Left colon (tissue), 2 donors: Measurements from ENCODE around the gene LSM14B. TPM values are rescaled to one million over a fixed set of nuclear protein-coding genes. Genes with fewer than 3 reads are reported as not detected.
A peak's percentile ranks its signal among the peaks of the same experiment; 100 is the strongest.
"Not testable (repeated sequence)": the region's sequence is repeated elsewhere in the genome, so short reads cannot be mapped to it uniquely, and the experiment has no call there.

ENCODE experiments used
- ATAC-seq: fragments of 200-7000 bp; cut with Tn5 transposase; one replicate; pipeline ENCODE4 v1.9.1; 2020; ENCODE audit warnings: mild to moderate bottlenecking, moderate library complexity
- DNase-seq, 2 donors: peaks; one replicate each; pipeline ENCODE4 v3.0.0-alpha.2; 2020
- intact Hi-C, 2 donors: fragments of 100-400 bp; cut with DNase I in 1 of 2; cut with micrococcal nuclease in 1 of 2; formaldehyde crosslinking; loops; one replicate each; pipeline versions ENCODE4 v1.11.2 to v1.14.0; 2022; cut with DNase I, micrococcal nuclease
- total RNA-seq, 2 donors: library from RNA; stranded (reverse); fragmentation: NEBNext Ultra II Directional; extraction: Animal tissue kit (Norgen Biotek cat#: 25700); gene quantifications; one replicate each; pipeline ENCODE4 v1.2.1, GENCODE V29; 2021
- donor health status: DM: no; HTN: no; CAD: no.
- donor health status: DM: yes; HTN: yes; CAD: no.

The LSM14B gene
- total RNA-seq, 2 donors from 2014 or later: 33.0 to 36.3 TPM

DNA sequence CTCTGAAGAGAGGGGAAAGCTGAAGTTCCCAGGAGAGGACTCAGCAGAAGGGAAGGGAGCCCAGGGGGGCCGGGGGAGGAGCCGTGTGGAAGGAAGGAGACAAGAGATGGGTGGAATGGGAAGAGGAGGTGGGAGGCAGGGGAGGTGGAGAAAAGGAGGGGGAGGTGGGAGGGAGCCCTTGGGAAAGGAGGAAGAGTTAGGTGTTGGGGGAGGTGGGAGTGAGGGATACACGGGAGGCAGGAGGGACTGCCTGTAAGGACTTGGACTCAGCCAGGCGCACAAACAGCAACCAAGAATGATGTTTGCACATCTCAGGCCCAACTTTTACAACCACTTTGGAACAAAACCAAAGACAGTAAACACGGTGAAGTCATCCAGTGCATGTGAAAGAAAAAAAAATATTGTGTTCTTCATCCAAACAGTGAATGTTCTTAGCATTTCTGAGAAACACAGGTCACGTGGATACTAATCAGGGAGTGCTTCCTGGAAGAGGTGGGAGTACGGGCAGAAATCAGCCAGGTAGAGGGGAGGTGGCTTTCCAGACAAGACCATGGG lies 17.4 kb upstream of the LSM14B start:
- DNase-seq (peak in 1 of 2 donors; percentile 28), ATAC-seq (peak; percentile 95)
- intact Hi-C loops: no loop called here

DNA sequence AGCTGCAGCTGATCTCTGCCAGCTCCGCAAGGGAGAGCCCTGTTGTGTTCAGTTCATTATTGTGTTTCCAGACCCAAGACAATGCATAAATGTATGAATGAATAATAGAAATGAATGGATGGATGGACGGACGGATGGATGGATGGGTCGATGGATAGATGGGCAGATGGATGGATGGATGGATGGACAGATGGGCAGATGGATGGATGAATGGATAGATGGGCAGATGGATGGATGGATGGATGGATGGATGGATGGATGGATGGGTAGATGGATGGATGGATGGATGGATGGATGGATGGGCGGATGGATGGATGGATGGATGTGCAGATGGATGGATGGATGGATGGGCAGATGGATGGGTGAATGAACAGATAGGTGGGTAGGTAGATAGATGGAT lies 16.7 kb upstream of the LSM14B start:
- ATAC-seq (no peak), DNase-seq (no peak)
- intact Hi-C loops: no loop called here

GRCh38 chr20:62111148-62111547 lies 11.1 kb upstream of the LSM14B start:
- no peak for DNase-seq
- ATAC-seq: peak; percentile 82

DNA sequence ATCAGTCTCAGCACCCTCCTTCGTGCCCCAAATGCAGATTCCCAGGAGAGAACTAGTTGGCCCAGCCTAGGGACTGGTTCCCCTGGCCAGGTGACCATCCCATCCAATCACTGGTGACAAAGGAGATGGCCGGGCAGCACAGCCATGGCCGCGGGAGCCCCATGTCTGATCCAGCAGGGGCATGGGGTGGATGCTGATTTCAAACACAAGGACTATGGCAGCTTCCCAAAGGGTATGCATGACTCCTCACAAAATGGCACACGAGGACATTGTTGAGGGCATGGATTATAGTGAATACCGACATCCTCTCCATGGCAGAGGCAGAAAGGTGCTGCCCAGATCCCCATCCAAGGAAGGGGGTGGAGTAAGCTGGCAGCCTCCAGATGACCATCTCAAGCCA lies 9.9 kb upstream of the LSM14B start:
- no peak for ATAC-seq
- intact Hi-C loops: no loop called here

More at GRCh38 chr20:62111148-62111547, 11.1 kb upstream of the LSM14B start:
- intact Hi-C loops: no loop called here

GRCh38 chr20:62114894-62115293 lies 7.4 kb upstream of the LSM14B start:
- DNase-seq (no peak), ATAC-seq (no peak)
- intact Hi-C loops: no loop called here

More for the DNA sequence above, 9.9 kb upstream of the LSM14B start:
- no peak for DNase-seq

DNA sequence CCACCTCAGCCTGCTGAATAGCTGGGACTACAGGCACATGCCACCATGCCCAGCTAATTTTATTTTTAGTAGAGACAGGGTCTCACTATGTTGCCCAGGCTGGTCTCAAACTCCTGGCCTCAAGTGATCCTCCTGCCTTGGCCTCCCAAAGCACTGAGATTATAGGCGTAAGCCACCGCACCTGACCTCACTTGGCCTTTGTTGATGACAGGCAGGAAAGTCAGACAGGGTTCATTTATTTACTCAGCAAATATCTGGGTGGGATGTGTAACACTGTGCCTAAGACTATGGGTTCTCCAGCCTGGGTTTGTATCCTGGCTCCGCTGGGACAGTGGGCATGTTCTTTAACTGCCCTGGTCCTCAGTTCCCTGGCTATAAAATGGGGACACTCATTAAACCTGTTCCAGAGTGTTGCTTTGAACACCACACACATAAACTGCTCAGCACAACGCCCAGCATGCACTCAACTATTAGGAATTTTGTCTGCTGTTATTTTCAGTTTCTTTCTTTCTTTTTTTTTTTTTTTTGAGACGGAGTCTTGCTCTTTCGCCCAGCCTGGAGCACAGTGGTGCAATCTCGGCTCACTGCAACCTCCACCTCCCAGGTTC lies 6.4 kb upstream of the LSM14B start:
- intact Hi-C loops, DNase-seq, ATAC-seq: not testable (repeated sequence)

GRCh38 chr20:62116558-62117361 lies 5.5 kb upstream of the LSM14B start:
- ATAC-seq (no peak), DNase-seq (no peak)
- intact Hi-C loops: no loop called here

DNA sequence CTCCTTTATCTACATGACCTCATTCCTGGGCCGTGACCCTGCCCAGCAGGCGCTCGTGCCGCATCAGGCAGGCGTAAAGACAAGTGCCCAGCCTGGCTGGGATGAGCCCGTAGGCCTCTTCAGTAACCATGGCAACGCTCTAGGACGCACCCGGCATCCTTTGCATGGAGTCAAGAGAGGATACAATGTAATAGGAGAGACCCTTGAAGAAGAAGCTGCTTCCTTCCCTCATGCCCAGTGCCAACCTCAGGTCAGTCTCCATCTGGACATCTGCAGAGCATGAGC lies 5.0 kb upstream of the LSM14B start:
- DNase-seq: no peak
- no peak for ATAC-seq
- intact Hi-C loops: no loop called here

GRCh38 chr20:62117658-62118057 lies 4.6 kb upstream of the LSM14B start:
- intact Hi-C loops: no loop called here
- DNase-seq: peak in 1 of 2 donors; percentile 36
- ATAC-seq: no peak

DNA sequence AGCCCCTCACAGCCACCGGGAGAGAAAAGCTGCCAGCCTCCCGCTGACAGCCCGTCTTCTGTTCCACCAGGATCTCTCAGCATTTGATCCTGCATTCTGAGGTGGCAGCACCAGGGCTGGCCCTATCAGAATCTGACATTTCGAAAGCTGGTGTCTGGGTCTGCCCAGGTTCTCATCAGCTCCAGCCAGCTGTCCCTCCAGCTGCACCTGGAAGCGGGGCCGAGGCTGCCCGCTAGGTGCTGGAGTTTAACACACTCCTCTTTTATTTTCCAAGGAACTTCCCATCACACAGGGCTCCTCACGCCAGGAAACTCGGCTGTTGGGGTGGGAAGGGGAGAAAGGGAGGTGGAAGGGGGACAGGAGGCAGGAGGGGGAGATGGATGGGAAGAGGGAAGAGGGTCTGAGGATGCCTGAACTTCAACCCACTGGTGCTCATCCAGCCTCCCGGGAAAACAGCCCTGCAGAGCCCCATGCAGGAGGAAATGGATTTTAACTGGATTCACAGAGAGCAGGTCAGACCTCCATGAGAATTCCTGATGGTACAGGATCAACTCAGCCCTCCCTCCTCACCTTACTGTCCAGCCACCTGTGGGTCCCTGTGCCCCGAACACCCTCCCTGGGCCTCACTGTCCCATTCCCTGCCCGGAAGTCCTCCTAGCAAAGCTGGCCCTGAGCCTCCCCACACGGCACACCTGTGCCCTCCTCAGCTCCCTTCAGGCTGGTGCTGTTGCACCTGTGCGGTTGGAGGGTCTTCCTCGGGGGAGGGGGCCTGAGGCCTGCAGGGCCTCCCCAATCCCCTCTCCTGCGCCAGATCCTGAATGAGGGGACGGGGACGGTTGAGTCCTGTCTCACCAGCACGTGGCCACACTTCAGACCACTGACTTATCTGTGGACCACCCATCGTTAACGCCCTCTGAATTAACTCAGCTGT lies 3.9 kb upstream of the LSM14B start:
- intact Hi-C loops: no loop called here
- ATAC-seq (no peak), DNase-seq (no peak)

DNA sequence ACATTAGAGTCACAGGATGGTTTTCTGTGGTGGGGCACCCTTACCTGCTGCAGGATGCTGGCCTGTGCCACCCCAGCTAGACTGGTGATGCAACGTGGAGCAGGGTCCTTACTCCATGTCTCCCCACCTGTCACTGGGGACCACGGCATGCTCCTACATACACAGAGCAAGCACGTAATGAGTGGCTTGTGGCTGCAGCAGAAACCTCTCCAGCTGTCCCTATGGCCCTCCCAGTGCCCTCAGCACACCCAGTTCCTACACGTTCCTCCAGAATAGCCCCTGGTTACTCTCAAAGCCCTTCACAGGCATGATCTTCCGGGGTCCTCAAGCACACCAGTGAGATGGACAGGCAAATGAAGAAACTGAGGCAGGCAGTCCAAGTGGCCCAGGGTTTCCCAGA lies 3.2 kb upstream of the LSM14B start:
- no peak for DNase-seq
- intact Hi-C loops: no loop called here

GRCh38 chr20:62119591-62120364 lies 2.5 kb upstream of the LSM14B start:
- intact Hi-C loops: loop anchor here in 1 of 2 donors (5.0 kb wide), 1 partner anchor 52 kb away; the partner anchor contains the start of gene TAF4
- DNase-seq (peak; percentile 48 to 69), ATAC-seq (peak; percentile 24)

More for the DNA sequence above, 3.2 kb upstream of the LSM14B start:
- no peak for ATAC-seq

DNA sequence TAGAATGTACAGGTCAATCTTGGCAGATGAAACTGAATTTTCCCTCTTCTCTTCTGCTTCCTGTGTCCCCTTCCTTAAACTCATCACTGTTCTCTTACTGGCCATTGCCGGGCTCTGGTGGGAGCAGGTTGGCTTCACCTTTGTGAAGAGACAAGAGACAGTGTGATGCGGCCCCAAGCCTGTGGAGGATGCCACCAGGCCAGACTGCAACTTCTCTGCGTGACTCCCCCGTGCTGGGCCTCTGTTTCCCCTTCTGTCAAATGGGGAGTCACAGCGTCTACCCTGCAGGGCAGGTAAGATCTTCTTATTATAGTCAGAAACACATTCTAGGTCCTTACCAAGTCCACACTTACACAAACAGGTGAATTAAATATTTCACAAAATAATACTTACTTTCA lies 1.9 kb upstream of the LSM14B start:
- DNase-seq (no peak), ATAC-seq (no peak)
- intact Hi-C loops: loop anchor here in 1 of 2 donors (5.0 kb wide), 1 partner anchor 53 kb away; the partner anchor contains the start of gene TAF4

GRCh38 chr20:62120990-62121775 lies 1.1 kb upstream of the LSM14B start:
- intact Hi-C loops: loop anchor here in 1 of 2 donors (5.0 kb wide), 1 partner anchor 54 kb away; the partner anchor contains the start of gene TAF4

DNA sequence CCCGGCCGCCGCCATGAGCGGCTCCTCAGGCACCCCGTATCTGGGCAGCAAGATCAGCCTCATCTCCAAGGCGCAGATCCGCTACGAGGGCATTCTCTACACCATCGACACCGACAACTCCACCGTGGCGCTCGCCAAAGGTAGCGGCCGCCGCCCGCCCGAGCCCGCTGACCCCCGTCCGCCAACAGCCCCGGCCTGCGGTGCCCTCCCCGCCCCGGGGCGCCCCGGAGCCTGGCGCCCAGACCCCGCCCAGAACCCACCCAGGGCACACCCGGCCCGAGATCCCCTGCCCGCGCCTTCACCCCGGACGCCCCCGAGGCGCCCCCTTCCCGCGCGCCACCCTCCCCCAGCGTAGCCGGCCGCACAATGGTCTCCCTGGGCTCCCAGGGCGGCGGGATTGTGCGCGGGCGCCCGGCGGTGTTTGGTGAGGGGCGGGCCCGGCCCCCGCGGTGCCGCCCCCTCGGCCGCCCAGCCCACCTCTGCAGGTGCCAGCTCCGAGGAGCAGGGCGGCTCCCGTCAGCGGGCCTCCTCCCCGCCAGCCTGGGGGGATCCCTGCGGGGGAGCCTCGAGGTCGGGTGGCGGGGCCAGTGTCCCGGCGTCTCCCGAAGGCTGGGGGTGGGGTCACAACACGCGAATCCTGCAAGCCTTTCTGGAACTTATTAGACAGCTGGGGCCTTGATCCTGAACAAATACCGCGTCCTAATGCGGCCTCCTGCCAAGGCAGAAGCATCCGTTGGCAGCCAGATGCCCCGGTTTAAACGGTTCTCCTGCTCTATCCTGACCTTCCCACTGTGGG lies 577 bp downstream of the LSM14B start:
- intact Hi-C loops: loop anchor here in 1 of 2 donors (5.0 kb wide), 1 partner anchor 56 kb away; the partner anchor contains the start of gene TAF4
- ATAC-seq (peak; percentile 26), DNase-seq (peak in 1 of 2 donors; percentile 61)

More at GRCh38 chr20:62120990-62121775, 1.1 kb upstream of the LSM14B start:
- DNase-seq: peak; percentile 65 to 72
- peak; percentile 40 for ATAC-seq

DNA sequence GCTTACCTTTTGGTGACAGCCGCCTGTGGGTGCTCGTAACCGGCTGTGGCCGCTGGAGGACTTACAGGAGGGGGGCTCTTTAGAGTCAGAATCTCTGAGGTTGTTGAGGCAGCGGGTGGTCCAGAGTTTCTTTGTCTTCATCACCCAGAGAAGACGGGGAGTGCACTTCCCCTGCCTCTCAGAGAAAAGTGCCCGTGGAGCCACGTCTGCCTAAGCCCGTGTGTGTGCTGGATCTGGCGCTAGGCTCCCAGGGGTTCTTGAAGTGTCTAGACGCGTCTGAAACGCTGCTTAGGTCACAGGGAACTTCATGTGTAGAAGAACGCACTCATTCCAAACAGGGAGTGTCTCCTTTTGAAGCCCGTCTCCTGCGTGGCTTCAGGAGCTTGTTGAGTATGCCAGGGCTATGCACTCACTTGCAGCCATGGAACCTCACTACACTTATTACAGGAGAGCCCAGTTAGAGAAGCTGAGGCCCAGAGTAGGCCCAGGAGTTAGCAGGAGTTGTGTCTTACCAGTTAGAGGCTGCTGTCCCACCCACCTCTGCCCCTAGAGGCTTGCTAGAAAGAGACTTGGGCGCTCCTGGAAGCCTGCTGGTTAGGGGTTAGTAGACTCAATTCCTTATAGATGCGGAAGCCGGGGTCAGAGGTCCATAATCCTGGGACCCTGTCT lies 1.3 kb downstream of the LSM14B start:
- intact Hi-C loops: loop anchor here in 1 of 2 donors (5.0 kb wide), 1 partner anchor 56 kb away; the partner anchor contains the start of gene TAF4
- no peak for ATAC-seq
- no peak for DNase-seq
